SJCRH30 (cell line): ENCODE results near the gene HECA. TPM values are rescaled to one million over a fixed set of nuclear protein-coding genes. Genes with fewer than 3 reads are reported as not detected.

Experiments
- total RNA-seq: library from RNA; depleted of rRNA; stranded (reverse); fragments of >200 nt; shearing (Covaris generic); gene quantifications from 2 replicates; pipeline ENCODE4 v1.2.3, GENCODE V29; 2014; rRNA removed

The HECA gene
- total RNA-seq, 1 experiment from 2014 or later: 24.2 TPM

Other genes with a start within 250 kb of the HECA start
- gene REPS1, start 146.8 kb upstream of the HECA start, total RNA-seq: 65.7 and 66.7 TPM in 2 replicates
- 55.0 and 56.2 TPM in 2 replicates for gene ABRACL, start 106.3 kb upstream of the HECA start, total RNA-seq
- gene TXLNB, start 156.9 kb downstream of the HECA start, total RNA-seq: 0.73 and 1.0 TPM in 2 replicates
- gene CITED2, start 239.6 kb downstream of the HECA start, total RNA-seq: 23.6 and 24.6 TPM in 2 replicates